HepG2 (cell line): Measurements from ENCODE around the gene ZNF853. TPM values are rescaled to one million over a fixed set of nuclear protein-coding genes. Genes with fewer than 3 reads are reported as not detected.

Source experiments
- AFF4 ChIP-seq: sonication (generic); formaldehyde crosslinking; IDR thresholded peaks from 2 replicates; pipeline ENCODE4 v1.4.0; 2020; ENCODE audit warnings: missing genetic modification reagents
- BRD4 ChIP-seq: sonication (generic); formaldehyde crosslinking; IDR thresholded peaks from 2 replicates; pipeline ENCODE4 v1.4.0; 2020; ENCODE audit warnings: missing genetic modification reagents
- FOXA3 ChIP-seq: IDR thresholded peaks from 2 replicates; pipeline ENCODE4 v1.6.1; 2016; ENCODE audit warnings: missing genetic modification reagents, missing compliant biosample characterization
- MAX ChIP-seq: IDR thresholded peaks from 2 replicates; pipeline ENCODE4 v1.6.1; 2012; ENCODE audit warnings: inconsistent platforms
- MED13 ChIP-seq: sonication (generic); formaldehyde crosslinking; IDR thresholded peaks from 2 replicates; pipeline ENCODE4 v1.5.0; 2020; ENCODE audit warnings: missing genetic modification reagents
- NFIB ChIP-seq: sonication (generic); formaldehyde crosslinking; IDR thresholded peaks from 2 replicates; pipeline ENCODE4 v1.9.0; 2021; ENCODE audit warnings: missing genetic modification reagents, mild to moderate bottlenecking, borderline replicate concordance
- POLR2A ChIP-seq, 2 experiments: IDR thresholded peaks; 2 replicates each; pipeline ENCODE4 v1.6.1; 2011; ENCODE audit warnings: low read depth in 2 of 2, low read length in 2 of 2, mild to moderate bottlenecking in 1 of 2, moderate library complexity in 1 of 2; ENCODE audit not compliant: insufficient read depth in 1 of 2
- PTBP1 ChIP-seq: fragments of 200-400 bp; formaldehyde crosslinking; IDR thresholded peaks from 2 replicates; pipeline ENCODE4 v1.6.1; 2018; ENCODE audit warnings: low read length, low read depth; ENCODE audit not compliant: poor library complexity, severe bottlenecking
- SNRNP70 ChIP-seq: fragments of 200-400 bp; formaldehyde crosslinking; IDR thresholded peaks from 2 replicates; pipeline ENCODE4 v1.6.1; 2017; ENCODE audit warnings: mild to moderate bottlenecking, low read depth, low read length, moderate library complexity
- ZNF225 ChIP-seq: sonication (generic); formaldehyde crosslinking; IDR thresholded peaks from 2 replicates; pipeline ENCODE4 v1.4.0; 2020; ENCODE audit warnings: mild to moderate bottlenecking, missing genetic modification reagents
- ZNF3 ChIP-seq: IDR thresholded peaks from 2 replicates; pipeline ENCODE4 v1.7.0; 2017; ENCODE audit warnings: inconsistent platforms
- ZNF431 ChIP-seq: sonication (generic); formaldehyde crosslinking; IDR thresholded peaks from 2 replicates; pipeline ENCODE4 v1.9.0; 2022; ENCODE audit warnings: missing genetic modification reagents, low read depth, mild to moderate bottlenecking, borderline replicate concordance
- polyA plus RNA-seq, 8 experiments: library from polyadenylated mRNA; depleted of rRNA in 3 of 8; stranded (reverse) in 7 of 8; unstranded in 1 of 8; fragments of >200 nt; fragmentation: Illumina TruSeq in 4 of 8; extraction: Trizol in 4 of 8; gene quantifications; 2 replicates each; pipeline versions ENCODE4 v1.2.1 to v1.2.3, GENCODE V29; 2011 to 2016; ENCODE audit warnings: low read depth in 4 of 8, missing spikeins in 1 of 8, mixed read lengths in 1 of 8; ENCODE audit not compliant: insufficient read depth in 1 of 8
- total RNA-seq, 5 experiments: library from RNA; depleted of rRNA; stranded (reverse); fragments of >200 nt; fragmentation: Illumina TruSeq; extraction: Trizol; gene quantifications; 2 replicates each; pipeline ENCODE4 v1.2.3, GENCODE V29; 2016; ENCODE audit warnings: low read depth in 1 of 5

ZNF853 gene
- total and polyA plus RNA-seq, 2 of the 13 experiments (the other 11 are each of a cell fraction or from before 2014, with no cell fraction given) = 2.1 to 6.2 TPM

GRCh38 chr7:6647541-6647940, 32.1 kb downstream of the ZNF853 start (continued):
- no peak for TF ChIP-seq AFF4
- TF ChIP-seq ZNF3 = no peak
- TF ChIP-seq FOXA3 (CRISPR knock-in tag) = no peak
- no peak for TF ChIP-seq MED13 (CRISPR knock-in tag)
- TF ChIP-seq ZNF225 (CRISPR knock-in tag) = no peak
- TF ChIP-seq NFIB = no peak
- TF ChIP-seq SNRNP70 = no peak
- TF ChIP-seq PTBP1 = no peak
- no peak for TF ChIP-seq POLR2A (IDR thresholded peaks at IDR 0.05; ENCODE audit: insufficient read depth in 1 of 2, low read depth in 2 of 2, low read length in 2 of 2)
- TF ChIP-seq MAX = no peak
- no peak for TF ChIP-seq BRD4
- no peak for TF ChIP-seq ZNF431
- TF ChIP-seq, all 625 proteins: peak for 0
